Tibial nerve (tissue), 4 donors: ENCODE measurements around the gene AKT2.

Source experiments
- CTCF ChIP-seq, 5 experiments: fragments of 200-600 bp in 3 of 5; fragments of 450-650 bp in 2 of 5; sonication (generic) in 3 of 5; IDR thresholded peaks; one replicate each; pipeline ENCODE4 v1.5.1; 2016 to 2019; ENCODE audit warnings: antibody characterized with exemption in 5 of 5, mild to moderate bottlenecking in 3 of 5, moderate library complexity in 2 of 5
- EP300 ChIP-seq, 2 donors: sonication (generic); formaldehyde crosslinking; IDR thresholded peaks; one replicate each; pipeline ENCODE4 v1.6.1; 2017; ENCODE audit warnings: antibody characterized with exemption in 2 of 2, mild to moderate bottlenecking in 1 of 2
- POLR2A ChIP-seq, 2 donors: fragments of 450-650 bp; IDR thresholded peaks; one replicate each; pipeline ENCODE4 v1.6.1; 2017; ENCODE audit warnings: antibody characterized with exemption in 2 of 2, mild to moderate bottlenecking in 2 of 2, moderate library complexity in 2 of 2

DNA sequence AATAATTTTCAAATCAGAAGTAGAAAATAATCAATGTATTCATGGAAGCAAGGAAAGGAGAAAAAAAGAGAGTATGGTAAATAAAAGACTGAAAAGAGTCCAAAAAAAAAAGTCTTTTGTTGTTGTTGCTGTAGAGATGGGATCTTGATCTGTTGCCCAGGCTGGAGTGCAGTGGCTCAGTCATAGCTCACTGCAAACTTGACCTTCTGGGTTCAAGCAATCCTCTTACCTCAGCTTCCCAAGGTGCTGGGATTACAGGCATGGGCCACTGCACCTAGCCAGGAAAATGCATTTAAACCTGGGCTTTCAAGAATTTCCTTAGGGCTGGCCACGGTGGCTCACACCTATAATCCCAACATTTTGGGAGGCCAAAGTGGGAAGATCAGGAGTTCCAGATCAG lies 100.9 kb downstream of the AKT2 start:
- TF ChIP-seq CTCF (IDR thresholded peaks at IDR 0.05) (no peak), POLR2A (IDR thresholded peaks at IDR 0.05) (no peak), EP300 (IDR thresholded peaks at IDR 0.05) (no peak)
